ENCODE results near the gene DPF3.
A peak's percentile ranks its signal among the peaks of the same experiment; 100 is the strongest.

Gene DPF3

GRCh38 chr14:72802588-72802946 lies 91.3 kb downstream of the DPF3 start:
- H3K27ac ChIP-seq (ENCODE audit: low read length): no peak overlapping the region
- WGBS (ENCODE audit: insufficient coverage, insufficient read length): no CpG with 5 or more reads among the region's 3 CpGs
- DNase-seq (ENCODE audit: low read depth, low spot score): no peak

GRCh38 chr14:72801836-72802587 lies 91.9 kb downstream of the DPF3 start:
- peaks cover 12% of the 10 kb centered on the region; the same call in 1 of the 2 replicates for H3K27me3 ChIP-seq (ENCODE audit: control insufficient read depth, insufficient read depth, low read length)
- H3K27ac ChIP-seq (ENCODE audit: low read length): no peak overlapping the region
- H3K4me3 ChIP-seq (ENCODE audit: low read length): no peak overlapping the region
- H3K4me1 ChIP-seq (ENCODE audit: control insufficient read depth, insufficient read depth, low read length): peaks cover 9% of the 10 kb centered on the region
- DNase-seq (ENCODE audit: low read depth, low spot score): no peak
- no CpG with 5 or more reads among the region's 5 CpGs for WGBS (ENCODE audit: insufficient coverage, insufficient read length)
- no peaks in the 10 kb centered on the region for H3K9me3 ChIP-seq (ENCODE audit: control insufficient read depth, insufficient read depth, low read length)
- no peaks in the 10 kb centered on the region for H3K36me3 ChIP-seq (ENCODE audit: control insufficient read depth, insufficient read depth, low read length)

More at GRCh38 chr14:72802588-72802946, 91.3 kb downstream of the DPF3 start:
- Histone ChIP-seq H3K36me3 (ENCODE audit: control insufficient read depth, insufficient read depth, low read length) (no peaks in the 10 kb centered on the region), H3K9me3 (ENCODE audit: control insufficient read depth, insufficient read depth, low read length) (no peaks in the 10 kb centered on the region), H3K4me1 (ENCODE audit: control insufficient read depth, insufficient read depth, low read length) (peaks cover 9% of the 10 kb centered on the region), H3K27me3 (ENCODE audit: control insufficient read depth, insufficient read depth, low read length) (peaks cover 12% of the 10 kb centered on the region; the same call in 1 of the 2 replicates), H3K4me3 (ENCODE audit: low read length) (no peak overlapping the region)

GRCh38 chr14:72801381-72801812 lies 92.5 kb downstream of the DPF3 start:
- DNase-seq (ENCODE audit: low read depth, low spot score): no peak
- H3K27ac ChIP-seq (ENCODE audit: low read length): no peak overlapping the region
- no CpG with 5 or more reads among the region's 4 CpGs for WGBS (ENCODE audit: insufficient coverage, insufficient read length)
- no peak overlapping the region for H3K4me3 ChIP-seq (ENCODE audit: low read length)
- H3K36me3 ChIP-seq (ENCODE audit: control insufficient read depth, insufficient read depth, low read length): no peaks in the 10 kb centered on the region
- H3K4me1 ChIP-seq (ENCODE audit: control insufficient read depth, insufficient read depth, low read length): peaks cover 12% of the 10 kb centered on the region
- H3K27me3 ChIP-seq (ENCODE audit: control insufficient read depth, insufficient read depth, low read length): peaks cover 12% of the 10 kb centered on the region; the same call in 1 of the 2 replicates
- H3K9me3 ChIP-seq (ENCODE audit: control insufficient read depth, insufficient read depth, low read length): no peaks in the 10 kb centered on the region

DNA sequence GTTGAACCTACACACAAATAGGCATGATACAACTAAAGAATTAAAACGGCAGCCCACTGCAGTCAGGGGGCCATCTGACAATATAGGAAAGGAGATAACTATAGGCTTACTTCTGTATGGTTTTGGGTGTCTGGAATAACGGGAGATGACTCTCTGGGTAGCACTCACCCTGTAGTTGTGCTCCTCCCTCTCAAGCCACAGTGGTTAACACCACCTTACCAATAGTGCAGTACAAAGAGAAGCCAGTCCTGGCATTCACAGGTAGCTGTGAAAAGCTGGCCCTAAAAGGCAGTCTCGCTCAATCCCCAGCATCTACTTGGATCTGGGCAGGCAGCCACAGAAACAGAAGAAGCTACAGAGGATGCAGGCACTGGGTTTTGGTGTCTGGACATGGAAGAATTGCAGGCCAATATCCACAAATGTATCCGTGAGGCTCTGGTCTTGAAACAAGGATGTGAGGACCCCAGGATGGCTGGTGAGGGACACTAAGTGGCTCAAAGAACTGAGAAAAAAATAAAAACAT lies 93.0 kb downstream of the DPF3 start:
- peaks cover 12% of the 10 kb centered on the region; the same call in 1 of the 2 replicates for H3K27me3 ChIP-seq (ENCODE audit: control insufficient read depth, insufficient read depth, low read length)

DNA sequence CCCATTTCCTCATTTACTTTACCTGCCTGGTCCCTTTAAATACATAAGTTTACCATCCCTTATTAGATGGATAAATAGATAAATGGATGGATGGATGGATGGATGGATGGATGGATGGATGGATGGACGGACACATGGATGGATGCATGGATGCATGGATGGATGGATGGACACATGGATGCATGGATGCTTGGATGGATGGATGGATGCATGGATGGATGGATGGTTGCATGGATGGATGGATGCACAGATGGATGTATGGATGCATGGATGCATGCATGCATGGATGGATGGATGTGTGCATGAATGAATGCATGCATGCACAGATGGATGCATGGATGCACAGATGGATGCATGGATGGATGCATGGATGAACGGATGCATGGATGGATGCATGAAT lies 93.6 kb downstream of the DPF3 start:
- no peak for DNase-seq (ENCODE audit: low read depth, low spot score)
- Histone ChIP-seq H3K9me3 (ENCODE audit: control insufficient read depth, insufficient read depth, low read length) (no peaks in the 10 kb centered on the region), H3K27me3 (ENCODE audit: control insufficient read depth, insufficient read depth, low read length) (peaks cover 12% of the 10 kb centered on the region; the same call in 1 of the 2 replicates), H3K27ac (ENCODE audit: low read length) (no peak overlapping the region), H3K4me3 (ENCODE audit: low read length) (no peak overlapping the region), H3K4me1 (ENCODE audit: control insufficient read depth, insufficient read depth, low read length) (peaks cover 12% of the 10 kb centered on the region), H3K36me3 (ENCODE audit: control insufficient read depth, insufficient read depth, low read length) (no peaks in the 10 kb centered on the region)
- WGBS (ENCODE audit: insufficient coverage, insufficient read length): no CpG with 5 or more reads among the region's 2 CpGs

More for the DNA sequence above, 93.0 kb downstream of the DPF3 start:
- H3K4me1 ChIP-seq (ENCODE audit: control insufficient read depth, insufficient read depth, low read length): peaks cover 12% of the 10 kb centered on the region
- no peak for DNase-seq (ENCODE audit: low read depth, low spot score)
- no peaks in the 10 kb centered on the region for H3K9me3 ChIP-seq (ENCODE audit: control insufficient read depth, insufficient read depth, low read length)
- WGBS (ENCODE audit: insufficient coverage, insufficient read length): no CpG with 5 or more reads among the region's 4 CpGs
- no peak overlapping the region for H3K4me3 ChIP-seq (ENCODE audit: low read length)
- no peaks in the 10 kb centered on the region for H3K36me3 ChIP-seq (ENCODE audit: control insufficient read depth, insufficient read depth, low read length)
- H3K27ac ChIP-seq (ENCODE audit: low read length): no peak overlapping the region

DNA sequence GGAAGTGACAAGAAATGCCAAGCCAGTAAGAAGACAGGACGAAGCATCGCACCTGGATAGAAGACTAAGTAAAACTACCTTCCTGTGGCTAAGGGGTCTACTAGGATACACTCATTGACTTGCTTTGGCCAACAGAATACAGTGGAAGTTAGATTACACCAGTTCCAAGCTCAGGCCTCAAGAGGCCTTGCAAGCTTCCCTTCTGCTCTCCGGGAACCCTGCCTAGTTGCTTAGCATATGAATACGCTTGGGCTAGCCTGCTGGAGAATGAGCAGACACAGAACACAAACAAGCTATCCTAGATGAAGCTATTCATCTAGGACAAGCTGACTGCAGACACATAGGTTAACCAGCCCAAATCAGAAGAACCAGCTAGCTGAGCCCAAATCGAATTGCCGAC lies 97.0 kb downstream of the DPF3 start:
- DNase-seq (ENCODE audit: low read depth, low spot score): peak; percentile 48
- no peaks in the 10 kb centered on the region; the same call in 1 of the 2 replicates for H3K27me3 ChIP-seq (ENCODE audit: control insufficient read depth, insufficient read depth, low read length)
- H3K36me3 ChIP-seq (ENCODE audit: control insufficient read depth, insufficient read depth, low read length): no peaks in the 10 kb centered on the region
- WGBS (ENCODE audit: insufficient coverage, insufficient read length): no CpG with 5 or more reads among the region's 6 CpGs
- H3K4me3 ChIP-seq (ENCODE audit: low read length): no peak overlapping the region
- no peaks in the 10 kb centered on the region for H3K9me3 ChIP-seq (ENCODE audit: control insufficient read depth, insufficient read depth, low read length)
- no peak overlapping the region for H3K27ac ChIP-seq (ENCODE audit: low read length)
- H3K4me1 ChIP-seq (ENCODE audit: control insufficient read depth, insufficient read depth, low read length): peaks cover 2% of the 10 kb centered on the region; the same call in 1 of the 2 replicates

- peaks cover 2% of the 10 kb centered on the region; the same call in 1 of the 2 replicates for H3K4me1 ChIP-seq (ENCODE audit: control insufficient read depth, insufficient read depth, low read length)
- no peaks in the 10 kb centered on the region for H3K36me3 ChIP-seq (ENCODE audit: control insufficient read depth, insufficient read depth, low read length)
- H3K4me3 ChIP-seq (ENCODE audit: low read length): no peak overlapping the region
- no peak for DNase-seq (ENCODE audit: low read depth, low spot score)
- H3K27ac ChIP-seq (ENCODE audit: low read length): no peak overlapping the region
- no CpG with 5 or more reads among the region's 7 CpGs for WGBS (ENCODE audit: insufficient coverage, insufficient read length)
- H3K27me3 ChIP-seq (ENCODE audit: control insufficient read depth, insufficient read depth, low read length): no peaks in the 10 kb centered on the region
- H3K9me3 ChIP-seq (ENCODE audit: control insufficient read depth, insufficient read depth, low read length): no peaks in the 10 kb centered on the region
These were observed 100.6 kb downstream of the DPF3 start for GRCh38 chr14:72793156-72793939.

DNA sequence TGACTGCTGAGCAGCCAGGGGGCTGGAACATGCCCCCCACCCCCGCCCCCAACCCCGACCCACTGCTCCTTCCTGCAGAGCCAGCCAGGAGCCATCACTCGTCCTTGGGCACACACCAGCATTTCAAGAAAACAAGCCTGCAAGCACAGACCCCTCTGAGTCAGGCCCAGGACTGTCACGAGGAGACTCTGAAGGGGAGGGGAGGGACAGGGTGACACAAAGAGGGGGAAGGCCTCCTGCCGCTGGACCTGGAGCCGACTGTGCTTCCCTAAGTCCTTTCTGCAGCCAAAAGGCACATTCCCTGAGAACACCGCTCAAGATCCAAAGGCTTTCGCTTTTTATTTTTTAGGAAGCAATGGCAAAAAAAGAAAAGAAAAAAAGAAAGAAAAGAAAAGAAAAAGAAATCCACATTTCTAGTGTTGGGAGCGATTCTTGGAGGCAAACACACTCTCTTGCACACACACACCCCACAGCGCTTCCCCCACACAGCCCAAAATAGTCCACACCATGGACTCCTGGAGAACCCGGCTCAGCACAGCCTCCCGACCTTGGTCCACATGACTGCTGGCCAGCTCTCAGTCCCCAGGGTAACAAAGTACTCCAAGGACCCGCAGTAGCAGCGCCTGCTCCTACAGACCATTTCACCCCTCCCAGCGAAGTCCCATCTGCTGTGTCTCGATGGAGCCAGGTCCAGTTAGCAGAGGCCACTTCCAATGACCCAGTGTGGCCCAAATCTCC lies 101.7 kb downstream of the DPF3 start:
- Histone ChIP-seq H3K36me3 (ENCODE audit: control insufficient read depth, insufficient read depth, low read length) (no peaks in the 10 kb centered on the region), H3K4me3 (ENCODE audit: low read length) (no peak overlapping the region), H3K9me3 (ENCODE audit: control insufficient read depth, insufficient read depth, low read length) (no peaks in the 10 kb centered on the region), H3K27me3 (ENCODE audit: control insufficient read depth, insufficient read depth, low read length) (no peaks in the 10 kb centered on the region), H3K27ac (ENCODE audit: low read length) (no peak overlapping the region), H3K4me1 (ENCODE audit: control insufficient read depth, insufficient read depth, low read length) (peaks cover 2% of the 10 kb centered on the region; the same call in 1 of the 2 replicates)
- no CpG with 5 or more reads among the region's 16 CpGs for WGBS (ENCODE audit: insufficient coverage, insufficient read length)
- no peak for DNase-seq (ENCODE audit: low read depth, low spot score)

DNA sequence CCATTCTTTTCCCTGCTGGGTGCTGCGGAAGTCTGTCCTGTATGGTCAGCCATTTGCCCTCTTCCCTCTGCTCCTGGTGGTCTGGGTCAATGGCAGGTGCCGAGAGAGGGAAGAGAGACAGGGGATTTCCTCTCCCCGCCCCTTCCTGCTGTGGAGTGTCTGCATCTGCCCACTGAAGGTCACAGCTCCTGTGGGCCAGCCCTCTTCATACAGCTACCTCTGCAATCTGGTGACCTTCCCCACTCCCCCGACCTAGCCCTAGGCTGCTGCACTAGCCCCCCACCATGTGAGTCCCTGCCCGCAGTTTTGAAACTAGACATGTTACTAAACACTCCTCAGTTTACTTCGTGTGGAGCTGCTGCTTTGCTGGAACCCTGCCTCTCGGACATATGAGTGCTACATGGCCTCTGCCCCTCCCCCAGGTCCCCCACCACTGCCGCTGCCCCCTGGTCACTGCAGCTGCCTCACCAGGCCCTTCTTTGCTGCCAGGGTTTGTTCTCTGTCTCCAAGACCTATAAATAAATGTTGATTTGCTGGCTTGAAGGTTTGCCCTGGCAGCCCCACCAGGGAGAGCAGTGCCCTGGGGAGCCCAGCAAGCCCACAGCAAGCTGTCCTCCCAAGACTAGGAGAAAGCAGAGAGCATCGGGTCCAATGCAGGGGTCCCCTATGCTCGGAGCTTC lies 102.9 kb downstream of the DPF3 start:
- H3K4me1 ChIP-seq (ENCODE audit: control insufficient read depth, insufficient read depth, low read length): no peaks in the 10 kb centered on the region
- no peak overlapping the region for H3K4me3 ChIP-seq (ENCODE audit: low read length)
- H3K9me3 ChIP-seq (ENCODE audit: control insufficient read depth, insufficient read depth, low read length): no peaks in the 10 kb centered on the region
- no CpG with 5 or more reads among the region's 10 CpGs for WGBS (ENCODE audit: insufficient coverage, insufficient read length)
- no peaks in the 10 kb centered on the region for H3K27me3 ChIP-seq (ENCODE audit: control insufficient read depth, insufficient read depth, low read length)
- H3K27ac ChIP-seq (ENCODE audit: low read length): no peak overlapping the region
- DNase-seq (ENCODE audit: low read depth, low spot score): no peak
- H3K36me3 ChIP-seq (ENCODE audit: control insufficient read depth, insufficient read depth, low read length): no peaks in the 10 kb centered on the region
